Pancreas (tissue), 10 donors: ENCODE results near the gene VPS54. TPM values are rescaled to one million over a fixed set of nuclear protein-coding genes. Genes with fewer than 3 reads are reported as not detected.

Source experiments
- ATAC-seq, 4 donors: fragments of 200-7000 bp; cut with Tn5 transposase; one replicate each; pipeline versions ENCODE4 v1.8.0 to v1.9.1; 2020; ENCODE audit warnings: mild to moderate bottlenecking in 4 of 4, moderate library complexity in 4 of 4
- DNase-seq, 6 donors: peaks; one replicate each; pipeline ENCODE4 v3.0.0-alpha.2; 2020
- FAIRE-seq: peaks from 2 replicates; lab custom pipeline; 2012; peaks lifted over from hg19 to GRCh38; lab: Jason Lieb, UNC
- H3K27ac ChIP-seq, 4 donors: fragments of 200-600 bp; sonication (generic); 1 replicate in 3 of 4; 2 replicates in 1 of 4; pipeline versions ENCODE4 v1.5.0 to v1.8.0; 2020
- H3K27me3 ChIP-seq, 4 donors: fragments of 200-600 bp; one replicate each; pipeline ENCODE4 v1.8.0; 2021
- H3K36me3 ChIP-seq, 3 donors: fragments of 200-600 bp; sonication (generic) in 1 of 3; one replicate each; pipeline versions ENCODE4 v1.5.0 to v1.8.0; 2020 to 2021
- H3K4me1 ChIP-seq, 3 donors: fragments of 200-600 bp; one replicate each; pipeline ENCODE4 v1.8.0; 2021
- H3K4me3 ChIP-seq, 4 donors: fragments of 200-600 bp; sonication (generic) in 2 of 4; one replicate each; pipeline versions ENCODE4 v1.5.0 to v1.8.0; 2020 to 2021
- H3K9me3 ChIP-seq, 4 donors: fragments of 200-600 bp; one replicate each; pipeline ENCODE4 v1.8.0; 2021
- CTCF ChIP-seq, 4 donors: fragments of 200-600 bp; sonication (generic) in 3 of 4; IDR thresholded peaks; one replicate each; pipeline versions ENCODE4 v1.5.0 to v1.8.0; 2021; ENCODE audit warnings: antibody characterized with exemption in 4 of 4
- WGBS, 2 donors: extraction: QIAGEN DNeasy Blood & Tissue Kit; methylation state at CpG; one replicate each; pipeline ENCODE4 v1.1.7; 2013; 5-methylcytosine and 5-hydroxymethylcytosine counted together
- intact Hi-C, 3 donors: fragments of 100-400 bp; cut with DNase I; formaldehyde crosslinking; loops; one replicate each; pipeline versions ENCODE4 v1.11.1 to v1.14.2; 2022
- polyA plus RNA-seq, 2 donors: library from polyadenylated mRNA; stranded (reverse); fragments of 200-250 nt; gene quantifications; one replicate each; pipeline ENCODE4 v1.2.3, GENCODE V29; 2013
- total RNA-seq, 6 donors: library from RNA; stranded (reverse); fragmentation: NEBNext Ultra II Directional in 4 of 6; extraction: Animal tissue kit (Norgen Biotek cat#: 25700) in 4 of 6; gene quantifications; one replicate each; pipeline versions ENCODE4 v1.2.1 to v1.2.4, GENCODE V29; 2021 to 2023
- donor health status: healthy with polysubstance abuse.
- donor health status: DM: no; HTN: no; CAD: no; lungs with moderate emphysema.
- donor health status: DM: no; HTN: no; CAD: no.
- donor health status: control.
- donor health status: control.
- donor health status: Bipolar disorder and iron deficiency.
- donor health status: DM: yes; HTN: yes; CAD: no.
- donor health status: DM: no; HTN: no; CAD: no.
- donor health status: DM: no; HTN: no; CAD: no.
- donor health status: DM: yes; HTN: yes; CAD: no.

The VPS54 gene
- total and polyA plus RNA-seq, 8 donors = 7.9 to 18.1 (median 13.0) TPM

GRCh38 chr2:64013053-64013452 lies 6.2 kb downstream of the VPS54 start:
- no peaks in the 10 kb centered on the region for H3K36me3 ChIP-seq
- H3K9me3 ChIP-seq = no peaks in the 10 kb centered on the region
- H3K4me3 ChIP-seq = no peak overlapping the region
- no peak overlapping the region for H3K27ac ChIP-seq
- FAIRE-seq (no peak), ATAC-seq (no peak), DNase-seq (no peak)
- peaks cover 0 to 16% (median 8%) of the 10 kb centered on the region in 3 donors for H3K4me1 ChIP-seq
- TF ChIP-seq CTCF (IDR thresholded peaks at IDR 0.05) = no peak
- 84 to 87% methylated on average over 2 of the region's 2 CpGs for WGBS, 2 donors
- intact Hi-C loops = no loop called here
- H3K27me3 ChIP-seq = no peaks in the 10 kb centered on the region

GRCh38 chr2:64012115-64012514 lies 7.1 kb downstream of the VPS54 start:
- FAIRE-seq (no peak), ATAC-seq (peak in 1 of 4 donors; percentile 32), DNase-seq (no peak)
- Histone ChIP-seq H3K9me3 (no peaks in the 10 kb centered on the region), H3K27ac (no peak overlapping the region), H3K36me3 (no peaks in the 10 kb centered on the region), H3K4me3 (no peak overlapping the region), H3K4me1 (peaks cover 0 to 16% (median 5%) of the 10 kb centered on the region in 3 donors), H3K27me3 (no peaks in the 10 kb centered on the region)
- WGBS, 2 donors = 45 to 73% methylated on average over 2 of the region's 2 CpGs
- intact Hi-C loops = no loop called here
- TF ChIP-seq CTCF (IDR thresholded peaks at IDR 0.05) = no peak

GRCh38 chr2:64008434-64009009 lies 10.7 kb downstream of the VPS54 start:
- WGBS, 2 donors = 95 to 97% methylated on average over 4 of the region's 4 CpGs
- H3K9me3 ChIP-seq = no peaks in the 10 kb centered on the region
- H3K36me3 ChIP-seq = no peaks in the 10 kb centered on the region
- DNase-seq (no peak), ATAC-seq (no peak), FAIRE-seq (no peak)
- TF ChIP-seq CTCF (IDR thresholded peaks at IDR 0.05) = no peak
- no peaks in the 10 kb centered on the region for H3K27me3 ChIP-seq
- H3K27ac ChIP-seq = no peak overlapping the region
- intact Hi-C loops = no loop called here
- H3K4me1 ChIP-seq = peaks cover 0 to 10% (median 0%) of the 10 kb centered on the region in 3 donors
- H3K4me3 ChIP-seq = no peak overlapping the region

GRCh38 chr2:64007924-64008323 lies 11.3 kb downstream of the VPS54 start:
- DNase-seq = no peak
- no peaks in the 10 kb centered on the region for H3K36me3 ChIP-seq
- no peak for TF ChIP-seq CTCF (IDR thresholded peaks at IDR 0.05)
- 88 to 93% methylated on average over 7 of the region's 7 CpGs for WGBS, 2 donors
- FAIRE-seq = no peak
- H3K27me3 ChIP-seq = no peaks in the 10 kb centered on the region
- no peak overlapping the region for H3K4me3 ChIP-seq
- no peak overlapping the region for H3K27ac ChIP-seq
- no peak for ATAC-seq
- H3K4me1 ChIP-seq = peaks cover 0 to 10% (median 5%) of the 10 kb centered on the region in 3 donors
- no peaks in the 10 kb centered on the region for H3K9me3 ChIP-seq
- intact Hi-C loops = no loop called here

- Histone ChIP-seq H3K9me3 (no peaks in the 10 kb centered on the region), H3K27me3 (no peaks in the 10 kb centered on the region), H3K27ac (no peak overlapping the region), H3K4me3 (no peak overlapping the region), H3K4me1 (peaks cover 0 to 9% (median 5%) of the 10 kb centered on the region in 3 donors), H3K36me3 (no peaks in the 10 kb centered on the region)
- DNase-seq (no peak), FAIRE-seq (no peak), ATAC-seq (no peak)
- 96 to 97% methylated on average over 2 of the region's 2 CpGs for WGBS, 2 donors
- TF ChIP-seq CTCF (IDR thresholded peaks at IDR 0.05) = no peak
- intact Hi-C loops = no loop called here
Measured at GRCh38 chr2:64005707-64006356, 13.4 kb downstream of the VPS54 start.
